HG03066 (cell line): ENCODE measurements around the gene PROSER2.

ENCODE experiments used
- ATAC-seq: cut with Tn5 transposase; IDR thresholded peaks from one replicate; pipeline ENCODE4 v1.9.1; 2021; ENCODE audit warnings: low read depth; ENCODE audit not compliant: unreplicated experiment

The PROSER2 gene

GRCh38 chr10:11863353-11864109, 40.4 kb downstream of the PROSER2 start:
- ATAC-seq, result peak; percentile 97

DNA sequence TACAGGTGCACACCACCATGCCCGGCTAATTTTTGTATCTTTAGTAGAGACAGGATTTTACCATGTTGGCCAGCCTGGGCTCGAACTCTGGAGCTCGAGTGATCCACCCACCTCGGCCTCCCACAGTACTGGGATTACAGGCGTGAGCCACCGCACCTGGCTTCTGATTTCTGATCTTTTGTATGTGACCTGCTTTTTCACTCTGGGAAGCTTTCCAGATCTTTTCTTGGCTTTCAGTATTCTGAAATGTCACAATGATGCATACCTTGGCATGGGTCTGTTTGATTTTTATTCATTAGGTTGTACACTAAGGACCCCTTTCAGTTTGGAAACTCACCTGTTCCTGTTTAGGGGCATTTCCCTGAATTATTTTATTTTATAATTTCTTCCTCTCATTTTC, 41.6 kb downstream of the PROSER2 start:
- ATAC-seq, result no peak

DNA sequence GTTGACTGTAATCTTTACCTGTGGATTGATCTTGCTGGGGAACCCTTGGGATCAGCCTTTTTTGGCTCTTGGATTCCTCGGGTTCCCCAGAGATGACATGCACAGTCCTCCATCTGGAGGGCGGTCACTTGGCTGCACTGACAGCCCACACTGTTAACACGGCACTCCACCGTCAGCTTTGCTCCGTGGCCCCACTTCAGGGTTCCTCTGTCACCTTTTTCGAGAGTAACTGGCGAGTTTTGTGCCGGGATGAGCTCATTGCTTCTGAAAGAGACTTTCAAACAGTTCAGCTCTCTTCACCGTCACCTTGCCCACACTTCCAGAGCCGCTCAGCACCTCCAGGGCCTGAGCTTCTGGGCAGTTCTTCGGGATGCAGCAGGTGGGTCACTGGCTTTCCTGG, 42.4 kb downstream of the PROSER2 start:
- ATAC-seq, result no peak

- ATAC-seq, result no peak
Observed at GRCh38 chr10:11866199-11866925, 43.2 kb downstream of the PROSER2 start.

DNA sequence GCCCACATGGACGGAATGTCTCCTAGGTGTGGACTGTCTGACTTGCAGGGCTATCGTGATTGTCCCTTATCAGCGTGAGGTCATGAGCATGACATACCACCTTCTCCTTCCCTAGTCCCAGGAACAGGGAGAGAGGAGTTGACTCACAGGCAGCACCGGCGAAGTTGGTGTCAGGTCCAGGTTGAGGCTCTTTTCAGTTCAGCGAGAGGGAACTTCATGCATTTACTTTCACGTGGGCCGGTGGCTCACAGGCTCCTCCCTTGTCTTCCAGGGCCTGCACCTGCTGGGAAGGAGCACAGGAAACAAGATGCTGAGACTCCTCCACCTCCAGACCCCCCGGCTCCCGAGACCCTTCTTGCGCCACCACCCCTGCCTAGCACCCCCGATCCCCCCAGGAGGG, 46.1 kb downstream of the PROSER2 start:
- ATAC-seq, result no peak

- ATAC-seq, result no peak
Observed at GRCh38 chr10:11869743-11870460, 46.7 kb downstream of the PROSER2 start.

DNA sequence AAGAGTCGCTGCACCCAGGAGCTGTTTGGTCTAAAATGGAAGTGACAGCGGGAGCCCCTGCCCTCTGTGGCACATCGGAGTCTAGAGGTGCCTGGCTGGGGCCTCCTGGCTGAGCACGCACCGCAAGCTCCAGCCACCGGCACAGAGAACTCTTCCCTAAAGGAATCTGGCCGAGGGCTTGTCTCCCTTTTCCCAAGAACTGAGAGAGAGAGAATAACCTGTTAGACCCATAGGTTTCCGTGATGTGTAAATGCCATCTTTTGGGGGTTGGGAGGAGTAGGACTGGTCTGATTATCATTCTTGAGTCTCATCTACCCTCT, 47.3 kb downstream of the PROSER2 start:
- ATAC-seq, result no peak

DNA sequence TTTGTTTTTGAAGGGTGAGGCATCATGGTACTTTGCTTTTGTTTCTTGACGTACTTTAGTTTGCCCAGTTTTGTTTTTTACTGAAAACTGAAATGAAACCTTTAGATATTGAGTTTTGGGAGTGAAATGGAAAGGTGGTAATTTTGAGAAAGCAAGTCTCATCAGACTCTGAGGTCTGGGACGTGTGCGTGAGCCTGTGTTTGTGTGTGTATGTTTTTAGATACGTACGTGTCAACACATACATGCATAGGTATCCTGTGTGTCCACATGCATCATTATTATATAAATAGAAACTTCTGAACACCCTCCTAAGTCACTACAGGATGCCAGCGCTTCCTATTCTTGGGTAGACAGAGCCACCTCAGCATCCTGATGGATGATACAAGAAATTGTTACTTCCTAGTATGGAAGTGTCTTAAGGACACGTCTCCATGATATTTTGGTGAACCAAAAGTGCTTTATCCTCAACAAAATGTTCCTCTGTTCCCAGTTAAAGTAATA, 47.8 kb downstream of the PROSER2 start:
- ATAC-seq, result no peak

- ATAC-seq, result no peak
Observed at GRCh38 chr10:11871466-11871865, 48.3 kb downstream of the PROSER2 start.

DNA sequence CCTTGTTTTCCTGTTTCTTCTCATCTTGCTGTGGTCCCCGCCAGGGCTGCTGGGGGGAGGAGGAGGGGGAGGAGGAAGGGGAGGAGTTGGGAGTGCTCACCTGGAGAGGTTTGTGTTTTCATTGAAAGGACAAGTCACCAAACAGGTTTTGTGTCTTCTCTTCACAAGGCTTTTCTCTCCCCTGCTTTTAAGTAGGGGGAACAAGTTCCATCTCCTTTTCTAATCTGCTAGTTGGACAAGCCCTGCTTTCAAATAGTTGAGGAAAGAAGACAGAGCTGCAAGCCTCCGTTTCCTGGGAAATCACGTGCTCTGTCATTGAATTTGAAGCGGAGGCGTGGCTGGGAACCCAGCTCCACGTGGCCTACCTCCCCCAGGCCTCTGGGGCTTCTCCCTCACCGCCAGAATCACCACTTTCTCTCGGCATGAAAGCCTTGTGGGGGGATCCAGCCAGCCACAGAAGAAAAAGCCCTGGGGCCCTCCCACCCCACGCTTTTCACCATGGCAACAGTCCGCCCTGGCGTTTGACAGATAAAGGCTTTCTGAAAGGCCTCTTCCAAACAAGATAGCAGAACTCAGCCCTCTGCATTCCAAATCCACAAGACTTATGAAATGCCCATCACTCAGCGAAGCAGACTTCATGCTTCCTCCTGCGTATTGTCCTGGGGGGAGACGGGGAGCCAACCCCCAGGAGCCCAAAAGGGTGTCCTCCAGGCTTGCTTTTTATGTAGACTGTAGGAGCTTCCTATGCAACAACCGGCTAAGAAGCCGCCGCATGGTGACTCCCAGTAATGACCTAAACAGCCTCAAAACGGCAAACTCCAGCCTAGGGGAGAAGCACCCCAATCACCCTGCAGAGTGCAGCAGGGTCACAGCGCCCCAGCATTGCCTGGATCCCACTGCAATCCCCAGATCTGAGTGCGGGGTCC, 51.7 kb downstream of the PROSER2 start:
- no peak for ATAC-seq

- ATAC-seq, result no peak
Observed at GRCh38 chr10:11875494-11876281, 52.5 kb downstream of the PROSER2 start.

DNA sequence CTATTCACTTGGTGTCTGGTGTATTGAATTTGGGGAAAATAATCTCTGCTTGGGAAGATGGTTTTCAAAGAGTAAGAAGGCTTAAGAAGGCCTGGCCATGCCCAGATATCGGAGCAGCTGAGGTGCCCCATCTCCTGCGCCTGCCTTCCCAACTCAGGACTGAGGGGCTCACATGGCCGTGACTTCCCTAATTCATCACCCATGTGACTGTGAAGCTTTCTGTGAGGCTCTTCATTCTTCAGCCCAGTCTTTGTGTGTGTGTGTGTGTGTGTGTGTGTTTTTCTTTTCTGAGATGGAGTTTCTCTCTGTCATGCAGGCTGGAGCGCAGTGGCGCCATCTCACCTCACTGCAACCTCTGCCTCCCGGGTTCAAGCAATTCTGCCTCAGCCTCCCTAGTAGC, 53.2 kb downstream of the PROSER2 start:
- ATAC-seq, result no peak

DNA sequence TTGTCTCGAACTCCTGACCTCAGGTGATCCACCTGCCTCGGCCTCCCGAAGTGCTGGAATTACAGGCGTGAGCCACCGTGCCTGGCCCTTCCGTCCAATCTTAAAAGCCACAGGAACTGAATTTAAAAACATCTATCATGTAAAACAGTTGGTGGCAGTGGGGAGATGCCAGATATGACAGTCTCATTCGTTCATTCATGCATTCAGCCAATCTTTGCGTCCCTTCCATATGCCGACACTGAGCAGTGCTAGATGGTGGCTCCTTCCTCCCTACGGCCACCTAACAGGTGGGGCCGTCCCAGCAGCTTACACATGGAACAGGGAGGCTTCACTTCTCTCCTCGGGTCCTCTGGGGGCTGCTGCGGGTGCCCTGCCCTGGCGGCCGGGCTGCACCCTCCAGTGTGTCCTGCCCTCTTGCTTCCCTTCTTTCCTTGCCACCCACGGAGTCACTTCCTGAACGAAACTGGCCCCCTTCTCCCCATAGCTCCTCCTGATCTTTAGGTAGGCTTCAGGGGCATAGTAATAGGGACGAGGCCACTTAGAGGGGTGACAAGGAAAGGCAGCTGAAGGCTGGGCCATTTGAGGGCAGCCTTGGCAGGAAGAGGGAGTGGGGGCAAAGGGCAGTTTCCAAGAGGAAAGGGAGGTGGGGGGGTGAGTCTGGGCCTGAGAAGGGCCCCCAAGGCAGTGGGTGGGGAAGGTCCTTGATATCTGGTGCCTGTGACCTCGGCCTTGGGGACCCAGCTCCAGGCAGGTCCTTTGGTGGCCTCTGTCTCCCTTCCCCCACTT, 53.8 kb downstream of the PROSER2 start:
- no peak for ATAC-seq

- ATAC-seq, result no peak
Observed at GRCh38 chr10:11877591-11877905, 54.4 kb downstream of the PROSER2 start.

DNA sequence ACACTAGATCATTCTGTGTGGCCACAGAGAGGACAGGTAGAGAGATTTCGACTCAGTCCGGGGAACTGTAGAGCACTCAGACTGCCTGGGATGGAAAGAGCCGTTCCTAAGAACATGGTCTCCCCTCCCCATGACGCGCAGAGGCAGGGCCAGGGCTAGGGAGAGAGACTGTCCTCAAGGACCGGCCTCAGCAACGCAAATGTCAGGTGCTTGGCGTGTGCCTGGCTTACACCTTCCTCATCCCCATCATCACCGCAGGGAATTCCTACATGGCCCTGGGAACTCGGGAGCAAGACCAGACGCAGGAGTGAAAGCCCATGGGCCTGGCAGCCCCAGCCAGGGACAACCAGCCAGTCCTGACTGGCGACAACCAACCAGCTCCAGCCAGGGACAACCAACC, 55.6 kb downstream of the PROSER2 start:
- ATAC-seq, result no peak

DNA sequence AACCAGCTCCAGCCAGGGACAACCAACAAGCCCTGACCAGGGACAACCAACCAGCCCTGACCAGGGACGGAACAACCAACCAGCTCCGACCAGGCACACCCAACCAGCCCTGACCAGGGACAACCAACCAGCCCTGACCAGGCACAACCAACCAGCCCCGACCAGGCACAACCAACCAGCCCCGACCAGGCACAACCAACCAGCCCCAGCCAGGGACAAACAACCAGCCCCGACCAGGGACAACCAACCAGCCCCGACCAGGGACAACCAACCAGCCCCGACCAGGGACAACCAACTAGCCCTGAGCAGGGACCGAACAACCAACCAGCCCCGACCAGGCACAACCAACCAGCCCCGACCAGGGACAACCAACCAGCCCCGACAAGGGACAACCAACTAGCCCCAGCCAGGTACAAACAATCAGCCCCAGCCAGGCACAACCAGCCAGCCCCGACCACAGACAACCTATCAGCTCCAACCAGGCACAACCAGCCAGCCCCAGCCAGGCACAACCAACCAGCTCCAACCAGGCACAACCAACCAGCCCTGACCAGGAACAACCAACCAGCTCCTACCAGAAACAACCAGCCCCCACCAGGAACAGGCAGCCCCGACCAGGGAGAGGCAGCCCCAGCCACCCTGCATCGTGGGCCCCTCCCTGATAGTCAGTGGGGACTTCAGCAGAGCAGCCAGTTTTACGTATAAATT, 56.4 kb downstream of the PROSER2 start:
- no peak for ATAC-seq

- no peak for ATAC-seq
Observed at GRCh38 chr10:11880151-11881029, 57.2 kb downstream of the PROSER2 start.
